Measurements from ENCODE around the gene SLC25A31.

The SLC25A31 gene

DNA sequence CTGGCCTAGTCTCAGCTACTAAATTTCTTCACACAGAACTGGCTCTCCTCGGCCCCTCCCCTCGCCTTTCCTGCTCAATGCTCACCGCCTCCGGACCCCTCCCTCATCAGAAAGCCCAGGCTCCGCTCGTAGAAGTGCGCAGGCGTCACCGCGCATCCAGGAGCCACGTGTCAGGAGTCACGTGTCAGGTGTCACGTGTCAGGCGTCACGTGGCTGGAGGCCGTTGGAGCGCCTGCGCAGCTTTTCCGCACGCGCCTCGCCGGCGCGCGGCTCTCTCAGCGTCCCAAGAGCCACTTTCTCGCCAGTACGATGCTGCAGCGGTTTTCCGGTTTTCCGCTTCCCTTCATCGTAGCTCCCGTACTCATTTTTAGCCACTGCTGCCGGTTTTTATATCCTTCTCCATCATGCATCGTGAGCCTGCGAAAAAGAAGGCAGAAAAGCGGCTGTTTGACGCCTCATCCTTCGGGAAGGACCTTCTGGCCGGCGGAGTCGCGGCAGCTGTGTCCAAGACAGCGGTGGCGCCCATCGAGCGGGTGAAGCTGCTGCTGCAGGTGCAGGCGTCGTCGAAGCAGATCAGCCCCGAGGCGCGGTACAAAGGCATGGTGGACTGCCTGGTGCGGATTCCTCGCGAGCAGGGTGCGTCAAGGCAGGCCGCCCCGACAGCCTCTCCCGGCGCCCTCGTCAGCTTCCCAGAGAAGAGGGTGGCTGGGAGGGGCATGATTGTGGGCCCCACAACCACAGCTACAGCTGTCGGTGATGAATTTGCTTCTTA lies at the start of gene SLC25A31:
TSS of gene SLC25A31 (plus strand) at position 259 of the 772 bp plus-strand sequence. CDS start at position 405, 146 bp downstream.
- no peak for DNase-seq

DNA sequence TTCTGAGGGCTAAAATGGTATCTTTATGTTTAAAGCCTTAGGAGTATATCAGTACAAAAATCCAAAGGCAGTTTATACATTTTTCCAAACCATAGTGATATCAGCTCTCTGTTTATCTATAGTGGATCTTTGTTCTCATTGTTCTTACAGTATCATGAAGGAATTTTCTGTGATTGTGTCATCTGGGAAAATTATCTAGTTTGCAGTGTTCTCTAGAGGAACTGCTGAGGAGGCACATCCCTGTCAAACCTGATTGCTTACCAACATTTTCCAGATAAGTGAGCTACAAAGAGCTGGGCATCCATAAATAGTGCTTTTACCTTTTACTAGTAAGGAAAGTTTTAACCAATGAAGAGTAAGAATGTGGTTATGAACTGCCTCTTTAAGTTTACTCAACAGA lies 44.9 kb upstream of the SLC25A31 start:
- DNase-seq, result no peak

DNA sequence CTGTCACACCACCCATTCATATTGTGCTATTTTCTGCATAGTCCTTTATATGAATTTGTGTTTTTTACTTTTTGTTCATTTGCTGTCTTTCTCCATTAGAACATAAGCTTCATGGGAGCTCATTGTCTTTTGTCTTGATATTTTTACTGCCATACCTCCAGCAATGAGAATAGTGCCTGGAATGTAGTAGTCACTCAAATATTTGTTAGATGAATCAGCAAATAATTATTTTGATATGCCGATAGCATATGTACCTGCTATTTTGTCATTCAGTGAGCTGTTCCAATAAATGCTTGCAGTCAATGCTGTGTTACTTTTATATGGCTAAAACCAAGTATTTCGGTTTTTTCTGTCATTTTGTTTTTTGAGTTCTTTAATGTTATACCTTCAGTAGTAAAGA lies 43.5 kb upstream of the SLC25A31 start:
- DNase-seq, result no peak

DNA sequence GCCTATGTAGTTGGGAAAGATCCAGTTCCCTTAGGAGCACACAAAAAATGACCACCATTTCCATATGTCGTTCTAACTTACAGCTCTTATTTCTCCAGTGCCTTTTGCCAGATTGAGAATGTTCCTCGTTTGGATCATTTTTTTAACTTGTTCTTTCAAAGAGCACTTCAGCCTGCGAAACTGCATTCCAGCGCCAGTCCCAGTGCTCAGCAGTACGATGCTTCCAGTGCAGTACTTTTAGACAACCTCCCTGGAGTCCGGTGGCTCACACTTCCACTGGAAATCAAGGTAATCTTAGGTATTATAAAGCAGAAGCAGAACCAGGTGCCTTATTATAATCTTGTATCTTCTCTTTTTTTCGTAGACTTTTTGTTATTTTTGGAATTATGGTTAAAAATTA lies 42.6 kb upstream of the SLC25A31 start:
- DNase-seq, result no peak

DNA sequence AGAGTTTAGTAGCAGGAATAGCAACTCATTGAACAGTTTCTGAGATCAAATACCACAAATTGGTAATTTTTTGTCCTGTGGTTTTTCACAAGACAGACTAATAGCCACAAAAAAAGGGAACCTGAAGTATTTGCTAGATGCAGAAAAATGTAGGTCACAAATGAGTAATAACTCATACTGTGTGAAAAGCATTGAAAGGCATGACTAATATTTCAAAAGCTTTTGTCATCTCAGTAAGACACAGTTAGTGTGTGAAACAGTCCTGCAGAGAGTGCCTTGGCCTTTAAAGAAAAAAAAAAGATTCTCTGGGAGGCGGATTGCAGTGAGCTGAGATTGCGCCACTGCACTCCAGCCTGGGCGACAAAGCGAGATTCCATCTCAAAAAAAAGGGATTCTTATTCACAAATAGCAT lies 31.4 kb upstream of the SLC25A31 start:
- DNase-seq, result no peak

DNA sequence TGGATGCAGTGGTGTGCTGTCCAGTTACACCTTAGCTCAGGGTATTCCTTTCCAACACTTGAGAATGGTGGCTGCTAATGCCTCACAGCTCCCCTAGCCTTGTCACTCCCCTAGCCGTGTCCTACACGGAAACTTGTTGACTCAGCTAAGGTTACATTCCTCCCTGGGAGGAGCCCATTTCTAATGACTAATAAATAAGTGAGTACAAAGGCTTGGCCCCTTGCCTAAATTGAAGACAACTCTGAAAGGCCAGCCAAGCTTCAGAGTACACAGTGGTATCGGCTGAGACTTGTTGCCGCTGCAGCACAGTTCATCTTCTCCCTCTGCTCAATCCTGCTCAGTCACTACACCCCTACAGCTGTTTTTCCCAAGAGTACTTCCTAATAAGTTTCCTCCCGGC lies 21.2 kb upstream of the SLC25A31 start:
- no peak for DNase-seq

DNA sequence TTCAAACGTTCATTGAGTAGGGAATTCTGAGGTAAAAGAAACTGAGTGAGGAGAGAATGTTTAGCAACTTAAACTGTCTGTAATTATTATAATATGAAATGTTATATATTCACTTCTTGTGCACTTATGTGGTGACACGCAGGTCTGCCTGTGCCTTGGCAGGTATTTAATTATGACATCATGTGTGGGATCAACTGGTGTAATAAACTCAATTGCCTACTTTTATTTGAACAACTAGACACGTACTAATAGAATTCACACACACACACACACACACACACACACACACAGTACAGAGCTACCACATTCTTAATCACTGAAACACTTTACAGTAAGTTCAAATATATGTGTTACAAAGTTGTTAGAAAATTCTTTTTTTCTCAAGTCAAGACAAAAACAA lies 20.7 kb upstream of the SLC25A31 start:
- no peak for DNase-seq

DNA sequence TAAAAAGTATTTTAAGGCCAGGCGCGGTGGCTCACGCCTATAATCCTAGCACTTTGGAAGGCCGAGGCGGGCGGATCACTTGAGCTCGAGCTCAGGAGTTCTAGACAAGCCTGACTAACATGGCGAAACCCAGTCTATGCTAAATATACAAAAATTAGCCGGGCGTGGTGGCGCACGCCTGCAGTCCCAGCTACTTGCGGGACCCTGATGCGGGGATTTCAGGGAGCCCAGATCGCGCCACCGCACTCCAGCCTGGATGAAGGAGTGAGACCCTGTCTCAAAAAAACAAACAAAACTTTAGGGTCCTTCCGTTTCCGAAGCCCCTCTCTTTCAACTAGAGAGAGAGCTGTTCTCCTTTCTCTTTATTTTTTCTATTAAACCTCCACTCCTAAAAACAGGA lies 1.2 kb downstream of the SLC25A31 start:
- no peak for DNase-seq

DNA sequence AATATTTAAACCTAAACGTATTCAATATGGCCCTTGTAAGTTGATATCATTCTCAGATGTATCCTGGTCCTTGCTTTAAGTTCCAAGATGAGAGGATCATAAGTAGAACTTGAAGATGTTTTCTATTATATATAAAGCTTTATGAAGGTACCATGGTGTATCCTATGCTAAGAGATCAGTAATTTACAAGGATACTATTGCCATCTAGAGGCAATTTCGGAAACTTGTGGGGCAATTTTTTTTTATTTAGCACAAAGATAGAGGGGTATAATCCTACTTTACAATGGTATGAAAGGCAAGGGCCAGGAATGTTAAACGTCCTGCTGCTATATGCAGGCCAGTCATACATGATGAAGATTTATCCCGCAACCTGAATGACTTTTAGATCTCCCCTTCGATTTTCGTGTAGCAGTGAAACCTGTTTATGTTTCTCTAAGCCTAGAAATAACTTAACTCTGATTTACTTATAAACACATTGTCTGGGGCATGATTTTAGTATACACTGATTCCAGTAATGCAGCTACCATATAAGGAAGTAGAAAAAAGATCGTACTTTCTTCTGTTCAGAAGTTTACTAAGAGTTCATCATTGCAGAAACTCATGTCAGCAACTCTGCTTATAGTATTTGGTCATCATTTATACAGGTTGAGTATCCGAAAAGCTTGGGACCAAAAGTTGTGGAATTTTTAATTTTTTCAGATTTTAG lies 2.6 kb downstream of the SLC25A31 start:
- no peak for DNase-seq

DNA sequence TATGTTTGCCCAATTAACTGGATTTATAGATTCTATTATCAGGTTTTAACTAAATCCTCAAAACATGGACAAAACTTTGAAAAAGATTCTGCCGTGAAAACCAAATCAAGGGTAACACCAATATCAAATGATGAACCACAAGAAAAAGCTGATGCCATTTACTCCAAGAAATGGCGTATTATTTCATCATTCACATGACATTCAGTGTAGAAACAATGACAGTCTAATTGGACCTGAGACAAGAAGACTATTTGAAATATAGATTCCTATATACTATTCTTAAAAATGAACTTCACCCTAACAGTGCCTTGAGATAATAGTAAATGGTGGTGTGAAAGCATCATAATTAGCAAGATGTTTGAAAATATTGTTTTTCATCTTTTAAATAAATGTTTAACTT lies 4.8 kb downstream of the SLC25A31 start:
- no peak for DNase-seq

DNA sequence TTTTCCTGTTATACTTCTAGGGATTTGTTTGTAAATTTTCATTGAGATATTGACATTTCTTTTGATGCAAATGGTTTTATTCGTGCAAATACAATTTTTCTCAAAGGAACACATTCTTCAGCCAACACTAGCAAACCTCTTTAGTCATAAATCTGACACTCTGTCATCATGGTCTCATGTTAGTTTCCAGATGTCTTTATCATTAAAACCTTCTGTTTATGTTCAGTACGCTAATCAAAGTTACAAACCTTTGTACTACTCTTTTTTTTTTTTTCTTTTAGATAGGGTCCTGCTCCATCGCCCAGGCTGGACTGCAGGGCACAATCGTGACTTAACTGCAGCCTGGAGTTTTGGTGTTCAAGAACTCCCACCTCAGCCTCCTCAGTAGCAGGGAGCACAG lies 7.1 kb downstream of the SLC25A31 start:
- DNase-seq, result no peak

DNA sequence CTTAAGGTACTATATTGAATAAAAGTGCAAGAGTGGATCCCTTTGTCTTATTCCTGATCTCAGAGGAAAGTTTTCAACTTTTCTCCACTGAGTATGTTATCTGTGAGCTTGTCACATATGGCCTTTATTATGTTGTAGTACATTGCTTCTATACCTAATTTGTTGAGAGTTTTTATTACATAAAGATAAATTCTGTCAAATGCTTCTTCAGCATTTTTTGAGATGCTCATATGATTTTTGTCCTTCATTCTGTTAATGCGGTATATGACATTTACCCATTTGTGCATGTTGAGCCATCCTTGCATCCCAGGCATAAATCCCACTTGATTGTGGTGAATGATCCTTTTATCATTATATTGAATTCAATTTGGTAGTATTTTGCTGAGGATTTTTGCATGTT lies 11.0 kb downstream of the SLC25A31 start:
- DNase-seq, result no peak

DNA sequence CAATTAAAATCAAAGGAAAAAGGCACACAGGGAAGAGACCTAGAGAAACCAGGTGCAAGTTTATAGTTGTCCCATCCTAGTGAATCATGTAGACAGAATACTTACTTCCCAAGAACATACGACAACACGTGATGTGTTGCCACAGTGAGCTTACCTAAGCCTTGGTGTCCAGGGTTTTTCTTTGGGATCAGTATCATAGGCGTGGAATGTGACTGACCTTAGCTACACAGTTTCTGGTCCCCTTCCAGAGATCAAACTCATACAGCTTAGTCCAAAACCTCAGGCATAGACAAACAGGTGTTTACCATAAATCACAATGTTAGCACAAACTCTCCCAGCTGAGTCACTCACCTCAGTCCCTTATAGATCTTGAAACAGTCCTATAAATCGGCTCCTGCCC lies 17.7 kb downstream of the SLC25A31 start:
- DNase-seq, result no peak

DNA sequence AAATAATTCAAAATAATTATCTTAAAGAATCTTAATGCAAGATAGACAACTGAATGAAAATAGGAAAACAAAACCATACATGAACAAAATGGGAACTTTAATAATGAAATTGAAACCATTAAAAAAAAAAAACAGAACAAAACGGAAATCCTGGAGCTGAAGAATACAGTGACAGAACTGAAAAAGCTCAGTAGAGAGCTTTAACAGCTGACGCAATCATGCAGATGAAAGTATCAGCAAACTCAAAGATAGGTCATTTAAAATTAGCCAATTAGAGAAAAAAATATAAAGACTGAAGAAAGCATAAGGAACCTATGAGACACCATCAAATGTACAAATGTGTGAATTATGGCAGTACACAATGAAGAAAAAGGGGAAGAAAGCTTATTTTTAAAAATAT lies 18.8 kb downstream of the SLC25A31 start:
- DNase-seq, result no peak

DNA sequence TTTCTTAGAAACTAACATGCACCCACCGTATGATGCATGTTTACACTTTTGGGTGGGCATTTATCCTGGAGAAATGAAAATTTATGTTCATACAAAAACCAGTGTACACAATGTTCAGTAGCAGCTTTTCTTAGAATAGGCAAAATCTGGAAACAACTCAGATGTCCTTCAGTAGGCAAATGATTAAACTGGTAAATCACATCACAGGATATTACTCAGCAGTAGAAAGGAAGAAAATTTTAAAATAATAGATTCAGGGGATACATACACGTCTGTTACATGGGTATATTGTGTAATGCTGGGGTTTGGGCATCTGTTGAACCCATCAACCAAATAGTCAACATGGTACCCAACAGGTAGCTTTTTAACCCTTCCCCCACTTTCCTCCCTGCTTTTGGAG lies 26.7 kb downstream of the SLC25A31 start:
- no peak for DNase-seq

DNA sequence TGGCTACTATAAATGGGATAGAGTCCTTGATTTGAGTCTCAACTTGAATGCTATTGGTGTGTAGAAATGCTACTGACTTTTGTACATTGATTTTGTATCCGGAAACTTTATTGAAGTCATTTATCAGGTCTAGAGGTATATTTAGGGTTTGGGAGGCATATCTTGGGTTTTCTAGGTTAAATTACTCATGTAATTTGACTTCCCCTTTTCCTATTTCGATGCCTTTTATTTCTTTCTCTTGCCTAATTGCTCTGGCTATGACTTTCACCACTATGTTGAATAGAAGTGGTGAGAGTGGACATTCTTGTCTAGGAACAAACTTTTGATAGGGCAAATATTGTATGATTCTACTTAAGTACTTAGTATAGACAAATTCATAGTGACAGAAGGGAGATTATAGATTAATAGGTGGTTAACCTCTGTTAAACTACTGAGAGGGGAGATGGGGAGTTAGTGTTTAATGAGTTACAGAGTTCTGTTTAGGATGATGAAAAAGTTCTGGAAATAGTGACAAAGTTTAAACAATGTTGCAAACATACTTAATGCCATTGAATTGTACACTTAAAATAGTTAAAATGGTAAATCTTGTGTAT lies 29.1 kb downstream of the SLC25A31 start:
- no peak for DNase-seq

DNA sequence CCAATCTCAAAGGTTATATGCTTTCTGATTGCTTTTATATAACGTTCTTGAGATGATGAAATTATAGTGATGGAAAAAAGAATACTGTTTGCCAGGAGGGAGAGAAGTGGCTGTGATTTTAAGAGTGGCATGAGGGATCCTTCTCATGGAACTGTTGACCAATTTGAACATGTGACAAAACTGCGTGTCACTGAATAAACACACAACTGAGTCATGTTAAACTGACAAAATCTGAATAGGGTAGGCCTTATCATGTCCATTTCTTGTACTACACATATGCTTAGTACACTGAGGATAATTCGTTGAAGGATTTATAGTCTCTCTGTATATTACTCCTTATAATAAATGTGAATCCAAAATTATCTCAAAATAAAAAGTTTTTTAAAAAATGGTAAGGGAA lies 29.7 kb downstream of the SLC25A31 start:
- DNase-seq, result no peak

DNA sequence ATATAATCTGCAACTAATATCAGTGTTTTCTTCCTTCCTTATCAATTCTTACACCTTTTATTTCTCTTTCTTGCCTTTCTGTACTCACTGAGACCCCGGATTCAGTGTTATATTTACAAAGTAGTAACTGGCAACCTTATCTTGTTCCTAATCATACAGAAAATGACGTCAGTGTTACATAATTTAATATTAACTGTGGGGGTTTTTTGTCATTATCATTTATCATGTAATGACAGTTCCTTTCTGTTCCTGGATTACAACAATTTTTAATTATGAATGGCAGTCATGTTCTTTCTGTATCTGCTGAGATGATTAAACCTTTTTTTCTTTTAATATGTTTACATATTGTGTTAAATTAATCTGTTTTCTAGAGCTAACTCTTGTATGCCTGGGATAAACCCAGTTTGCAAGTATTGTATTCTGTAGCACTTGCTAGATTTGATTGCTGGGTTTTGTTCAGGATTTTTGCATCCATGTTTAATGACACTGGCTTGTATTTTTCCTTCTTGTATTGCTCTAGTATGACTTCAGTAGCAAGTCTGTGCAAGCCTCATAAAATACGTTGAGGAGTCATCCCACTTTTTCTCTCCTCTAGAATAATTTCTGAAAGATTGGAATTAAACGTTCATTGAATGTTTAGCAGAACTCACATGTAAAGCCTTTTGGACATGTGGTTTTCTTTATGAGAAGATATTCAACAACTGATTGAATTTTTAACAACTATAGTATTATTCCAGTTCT lies 41.5 kb downstream of the SLC25A31 start:
- DNase-seq, result no peak

DNA sequence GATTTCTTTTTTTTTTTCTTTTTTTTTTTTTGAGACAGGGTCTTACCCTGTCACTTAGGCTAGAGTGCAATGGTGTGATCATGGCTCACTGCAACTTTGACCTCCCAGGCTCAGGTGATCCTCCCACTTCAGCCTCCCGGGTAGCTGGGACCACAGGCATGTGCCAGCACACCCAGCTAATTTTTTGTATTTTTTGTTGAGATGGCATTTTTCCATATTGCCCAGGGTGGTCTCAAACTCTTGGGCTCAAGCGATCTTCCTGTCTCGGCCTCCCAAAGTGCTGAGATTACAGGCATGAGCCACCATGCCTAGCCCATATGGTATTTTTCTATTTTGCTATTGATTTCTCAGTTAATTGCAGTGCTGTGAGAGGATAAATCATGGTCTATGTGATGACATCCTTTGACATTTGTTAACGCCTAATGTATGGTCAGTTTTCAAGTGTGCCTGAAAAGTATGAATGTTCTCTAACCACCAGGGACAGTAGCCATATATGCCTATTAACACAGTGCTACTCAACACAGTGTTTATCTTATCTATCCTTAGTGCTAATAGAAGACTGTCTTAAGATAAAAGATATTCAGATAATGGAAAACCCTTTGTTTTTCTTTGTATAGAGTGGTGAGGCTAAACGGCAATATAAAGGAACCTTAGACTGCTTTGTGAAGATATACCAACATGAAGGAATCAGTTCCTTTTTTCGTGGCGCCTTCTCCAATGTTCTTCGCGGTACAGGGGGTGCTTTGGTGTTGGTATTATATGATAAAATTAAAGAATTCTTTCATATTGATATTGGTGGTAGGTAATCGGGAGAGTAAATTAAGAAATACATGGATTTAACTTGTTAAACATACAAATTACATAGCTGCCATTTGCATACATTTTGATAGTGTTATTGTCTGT lies 42.8 kb downstream of the SLC25A31 start:
- DNase-seq, result no peak

DNA sequence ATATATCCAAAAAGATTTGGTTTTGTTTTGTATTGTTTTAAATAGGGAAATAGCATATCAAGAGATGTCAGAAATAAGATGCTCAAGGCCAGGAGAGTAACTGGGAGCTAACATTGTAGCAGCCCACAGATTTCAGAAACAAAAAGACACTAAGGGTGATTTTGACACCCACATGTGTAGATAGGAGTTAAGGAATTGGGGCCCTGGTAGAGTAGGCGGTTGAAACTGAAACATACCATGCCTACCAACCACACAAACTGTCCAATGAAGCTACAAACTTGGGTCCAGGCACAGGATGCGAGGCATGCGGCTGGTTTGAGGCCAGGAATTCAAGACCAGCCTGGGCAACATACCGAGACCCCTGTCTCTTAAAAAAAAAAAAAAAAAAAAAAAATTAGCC lies 45.6 kb downstream of the SLC25A31 start:
- no peak for DNase-seq

DNA sequence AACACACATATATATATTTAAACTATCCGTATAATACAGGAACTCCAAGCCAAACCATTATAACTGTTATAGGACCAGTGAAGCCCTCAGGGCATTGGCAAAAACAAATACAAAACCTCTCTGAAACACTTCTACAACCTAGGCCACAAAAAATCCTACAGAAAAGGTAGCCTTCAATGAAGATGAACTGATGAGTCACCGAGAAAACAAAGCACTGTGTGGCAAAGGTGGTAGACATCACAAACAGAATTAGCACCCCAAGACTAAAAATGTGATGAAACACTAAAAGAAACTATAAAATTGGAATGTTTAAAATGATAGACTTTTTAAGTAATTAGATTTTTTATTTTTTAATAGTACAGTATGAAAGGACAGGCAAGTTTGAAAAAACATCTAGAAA lies 46.4 kb downstream of the SLC25A31 start:
- no peak for DNase-seq

DNA sequence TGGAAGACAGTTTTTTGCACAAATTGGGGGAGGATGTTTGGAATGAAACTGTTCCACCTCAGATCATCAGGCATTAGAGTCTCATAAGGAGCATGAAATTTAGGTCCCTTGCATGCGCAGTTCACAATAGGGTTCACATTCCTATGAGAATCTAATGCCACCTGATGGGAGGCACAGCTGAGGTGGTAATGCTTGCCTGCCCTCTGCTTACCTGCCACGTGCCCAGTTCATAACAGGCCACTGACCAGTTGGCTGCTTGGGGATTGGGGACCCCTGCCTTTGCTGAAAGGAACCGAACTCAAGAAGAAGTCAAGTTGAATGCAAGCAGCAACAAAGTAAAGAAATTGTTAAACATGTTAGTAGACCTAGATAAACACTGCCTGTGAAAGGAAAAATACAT lies 47.3 kb downstream of the SLC25A31 start:
- DNase-seq, result no peak

DNA sequence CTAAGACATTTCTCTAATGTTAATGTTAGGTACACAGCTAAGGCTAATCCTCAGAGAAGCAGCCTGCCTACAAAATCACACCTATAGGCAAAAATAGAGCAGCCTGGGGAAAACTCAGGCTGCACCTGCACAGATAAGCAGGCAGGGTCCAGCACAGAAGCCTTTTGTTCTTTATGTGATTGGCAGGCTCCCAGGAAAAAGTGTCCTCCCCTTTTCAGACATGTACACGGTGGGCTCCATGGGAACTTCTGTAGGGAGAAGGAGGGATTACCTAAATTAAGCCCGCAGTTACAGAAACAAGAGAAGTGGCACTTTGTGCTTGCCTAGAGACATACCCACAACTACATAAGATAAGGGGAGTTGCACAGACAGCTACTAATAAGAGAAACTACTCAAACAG lies 47.9 kb downstream of the SLC25A31 start:
- no peak for DNase-seq
